Mammary epithelial cell (primary cell): ENCODE results near the gene DNASE2.

Experiments used
- EZH2 ChIP-seq: IDR thresholded peaks from 2 replicates; pipeline ENCODE4 v1.6.1; 2012; ENCODE audit warnings: low read length, inconsistent platforms, borderline replicate concordance
- TF ChIP-seq, protein P1 (sequence below), 2 donors: IDR thresholded peaks in 1 of 2; conservative IDR thresholded peaks in 1 of 2; 2 replicates each; pipeline ENCODE4 v1.5.1; 2011 to 2012; ENCODE audit warnings: inconsistent platforms in 2 of 2, low read length in 2 of 2, mild to moderate bottlenecking in 2 of 2, control low read depth in 1 of 2, low read depth in 1 of 2; ENCODE audit not compliant: insufficient read depth in 1 of 2; ENCODE audit errors: extremely low read depth in 1 of 2

DNA sequence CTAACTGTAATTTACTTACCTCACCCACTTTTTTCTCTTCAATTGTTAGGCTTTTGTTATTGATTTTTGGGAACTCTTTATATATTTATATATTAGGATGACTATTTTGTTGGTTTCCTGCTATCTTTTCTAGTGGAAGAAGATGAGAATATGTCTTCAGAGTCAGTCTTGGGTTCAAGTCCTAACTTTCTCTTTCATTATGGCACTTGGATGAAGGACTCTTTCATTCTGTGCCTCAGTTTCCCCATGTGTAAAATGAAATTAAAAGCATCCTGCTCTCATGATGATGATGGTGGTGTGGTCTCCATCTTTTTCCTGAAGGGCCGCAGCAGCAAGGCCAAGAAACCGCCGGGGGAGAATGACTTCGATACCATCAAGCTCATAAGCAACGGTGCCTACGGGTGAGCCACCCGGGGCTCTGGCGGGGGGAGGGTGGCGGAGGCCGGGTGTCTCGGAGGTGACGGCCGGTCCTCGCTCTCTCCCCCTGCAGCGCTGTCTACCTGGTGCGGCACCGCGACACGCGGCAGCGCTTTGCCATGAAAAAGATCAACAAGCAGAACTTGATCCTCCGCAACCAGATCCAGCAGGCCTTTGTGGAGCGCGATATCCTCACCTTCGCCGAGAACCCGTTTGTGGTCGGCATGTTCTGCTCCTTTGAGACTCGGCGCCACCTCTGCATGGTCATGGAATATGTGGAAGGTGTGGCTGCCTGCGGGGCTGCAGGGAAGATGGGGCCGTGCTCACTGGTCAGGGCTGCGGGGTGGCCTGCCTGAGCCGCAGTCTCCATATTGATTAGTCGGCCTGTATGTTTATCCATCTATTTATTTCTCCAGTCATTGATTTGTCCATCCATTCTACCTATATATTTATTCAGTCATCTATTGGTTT is 23.0 kb downstream of the DNASE2 start:
- TF ChIP-seq, protein P1, sequence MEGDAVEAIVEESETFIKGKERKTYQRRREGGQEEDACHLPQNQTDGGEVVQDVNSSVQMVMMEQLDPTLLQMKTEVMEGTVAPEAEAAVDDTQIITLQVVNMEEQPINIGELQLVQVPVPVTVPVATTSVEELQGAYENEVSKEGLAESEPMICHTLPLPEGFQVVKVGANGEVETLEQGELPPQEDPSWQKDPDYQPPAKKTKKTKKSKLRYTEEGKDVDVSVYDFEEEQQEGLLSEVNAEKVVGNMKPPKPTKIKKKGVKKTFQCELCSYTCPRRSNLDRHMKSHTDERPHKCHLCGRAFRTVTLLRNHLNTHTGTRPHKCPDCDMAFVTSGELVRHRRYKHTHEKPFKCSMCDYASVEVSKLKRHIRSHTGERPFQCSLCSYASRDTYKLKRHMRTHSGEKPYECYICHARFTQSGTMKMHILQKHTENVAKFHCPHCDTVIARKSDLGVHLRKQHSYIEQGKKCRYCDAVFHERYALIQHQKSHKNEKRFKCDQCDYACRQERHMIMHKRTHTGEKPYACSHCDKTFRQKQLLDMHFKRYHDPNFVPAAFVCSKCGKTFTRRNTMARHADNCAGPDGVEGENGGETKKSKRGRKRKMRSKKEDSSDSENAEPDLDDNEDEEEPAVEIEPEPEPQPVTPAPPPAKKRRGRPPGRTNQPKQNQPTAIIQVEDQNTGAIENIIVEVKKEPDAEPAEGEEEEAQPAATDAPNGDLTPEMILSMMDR (conservative IDR thresholded peaks at IDR 0.05 in 1 of 2, IDR thresholded peaks at IDR 0.05 in 1 of 2; ENCODE audit: extremely low read depth in 1 of 2, insufficient read depth in 1 of 2, low read depth in 1 of 2, low read length in 2 of 2), result no peak
- no peak for TF ChIP-seq EZH2
